Erythroblast (primary cell): ENCODE measurements around the gene KCNJ1.

Experiments used
- DNase-seq, 2 experiments: peaks; one replicate each; lab custom pipeline; 2025; lab: John Stamatoyannopoulos, UW
- GATA1 ChIP-seq: IDR thresholded peaks from 2 replicates; pipeline ENCODE4 v1.6.1; 2011; ENCODE audit warnings: low read depth, mild to moderate bottlenecking, control low read depth, low read length, moderate library complexity
- POLR2A ChIP-seq: IDR thresholded peaks from 2 replicates; pipeline ENCODE4 v1.6.1; 2011; ENCODE audit warnings: mild to moderate bottlenecking, low read length

KCNJ1 gene

GRCh38 chr11:128824191-128825049, 42.7 kb downstream of the KCNJ1 start:
- TF ChIP-seq POLR2A (no peak), GATA1 (no peak)
- no peak for DNase-seq

GRCh38 chr11:128823753-128824152, 43.3 kb downstream of the KCNJ1 start:
- TF ChIP-seq POLR2A (no peak), GATA1 (no peak)
- no peak for DNase-seq

GRCh38 chr11:128822130-128822529, 45.0 kb downstream of the KCNJ1 start:
- no peak for DNase-seq
- no peak for TF ChIP-seq GATA1
- no peak for TF ChIP-seq POLR2A

GRCh38 chr11:128821556-128821955, 45.5 kb downstream of the KCNJ1 start:
- DNase-seq: no peak
- TF ChIP-seq POLR2A: no peak
- no peak for TF ChIP-seq GATA1

GRCh38 chr11:128819198-128819597, 47.9 kb downstream of the KCNJ1 start:
- DNase-seq: no peak
- TF ChIP-seq GATA1: no peak
- TF ChIP-seq POLR2A: no peak

- no peak for TF ChIP-seq GATA1
- no peak for TF ChIP-seq POLR2A
- DNase-seq: no peak
These were observed 52.0 kb downstream of the KCNJ1 start for GRCh38 chr11:128814856-128815705.

- no peak for TF ChIP-seq POLR2A
- TF ChIP-seq GATA1: no peak
- DNase-seq: no peak
These were observed 53.4 kb downstream of the KCNJ1 start for GRCh38 chr11:128813729-128814128.

GRCh38 chr11:128810784-128811514, 56.1 kb downstream of the KCNJ1 start:
- no peak for TF ChIP-seq GATA1
- TF ChIP-seq POLR2A: no peak
- no peak for DNase-seq

GRCh38 chr11:128809128-128809527, 58.0 kb downstream of the KCNJ1 start:
- no peak for DNase-seq
- no peak for TF ChIP-seq POLR2A
- no peak for TF ChIP-seq GATA1

- TF ChIP-seq GATA1 (no peak), POLR2A (no peak)
These were observed 59.2 kb downstream of the KCNJ1 start for GRCh38 chr11:128807909-128808308.

GRCh38 chr11:128806506-128807261, 60.4 kb downstream of the KCNJ1 start:
- no peak for TF ChIP-seq GATA1
- TF ChIP-seq POLR2A: no peak
- DNase-seq: no peak

More at GRCh38 chr11:128807909-128808308, 59.2 kb downstream of the KCNJ1 start:
- no peak for DNase-seq

GRCh38 chr11:128804481-128804880, 62.6 kb downstream of the KCNJ1 start:
- DNase-seq: no peak
- TF ChIP-seq POLR2A (no peak), GATA1 (no peak)
